ENCODE measurements around the gene LRCOL1. TPM values are rescaled to one million over a fixed set of nuclear protein-coding genes. Genes with fewer than 3 reads are reported as not detected.
"Not testable (repeated sequence)": the region's sequence is repeated elsewhere in the genome, so short reads cannot be mapped to it uniquely, and the experiment has no call there.

LRCOL1 gene
- total RNA-seq, 1 experiment from 2014 or later = not detected

DNA sequence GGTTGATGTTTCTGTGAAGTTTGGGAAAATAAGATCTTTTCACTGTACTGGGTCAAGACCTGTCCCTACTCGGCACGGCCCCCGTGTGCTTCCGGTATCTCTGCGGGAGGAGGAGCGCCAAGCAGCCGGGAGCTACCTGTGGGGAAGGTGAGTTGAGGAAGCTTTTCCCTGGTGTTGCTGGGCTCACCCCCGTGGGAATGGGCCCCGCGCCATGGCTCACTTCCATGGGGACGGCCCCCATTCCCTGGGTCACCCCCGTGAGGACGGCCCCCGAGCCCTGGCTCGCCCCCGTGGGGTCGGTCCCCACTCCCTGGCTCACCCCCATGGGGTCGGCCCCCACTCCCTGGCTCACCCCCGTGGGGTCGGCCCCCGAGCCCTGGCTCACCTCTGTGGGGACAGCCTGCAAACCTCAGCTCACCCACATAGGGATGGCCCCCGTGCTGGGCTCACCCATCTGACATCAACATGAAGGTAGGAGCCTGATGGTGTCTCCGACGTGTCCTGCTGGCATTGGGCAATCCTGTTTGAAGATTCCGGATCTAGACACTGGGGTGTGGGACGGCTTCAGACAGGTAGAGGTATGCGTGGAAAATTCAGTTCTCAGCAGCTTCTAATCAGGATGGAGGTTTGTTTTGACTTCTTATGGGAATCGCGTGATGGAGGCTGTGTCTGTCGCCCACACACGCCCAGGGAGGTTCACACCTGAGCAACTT is 9.1 kb downstream of the LRCOL1 start:
- DNase-seq (ENCODE audit: low read depth) = no peak

GRCh38 chr12:132600048-132601032 is 10.0 kb downstream of the LRCOL1 start:
- DNase-seq (ENCODE audit: low read depth) = peak; percentile 67

- DNase-seq (ENCODE audit: low read depth) = not testable (repeated sequence)
Observed at GRCh38 chr12:132599502-132599901, 10.9 kb downstream of the LRCOL1 start.

DNA sequence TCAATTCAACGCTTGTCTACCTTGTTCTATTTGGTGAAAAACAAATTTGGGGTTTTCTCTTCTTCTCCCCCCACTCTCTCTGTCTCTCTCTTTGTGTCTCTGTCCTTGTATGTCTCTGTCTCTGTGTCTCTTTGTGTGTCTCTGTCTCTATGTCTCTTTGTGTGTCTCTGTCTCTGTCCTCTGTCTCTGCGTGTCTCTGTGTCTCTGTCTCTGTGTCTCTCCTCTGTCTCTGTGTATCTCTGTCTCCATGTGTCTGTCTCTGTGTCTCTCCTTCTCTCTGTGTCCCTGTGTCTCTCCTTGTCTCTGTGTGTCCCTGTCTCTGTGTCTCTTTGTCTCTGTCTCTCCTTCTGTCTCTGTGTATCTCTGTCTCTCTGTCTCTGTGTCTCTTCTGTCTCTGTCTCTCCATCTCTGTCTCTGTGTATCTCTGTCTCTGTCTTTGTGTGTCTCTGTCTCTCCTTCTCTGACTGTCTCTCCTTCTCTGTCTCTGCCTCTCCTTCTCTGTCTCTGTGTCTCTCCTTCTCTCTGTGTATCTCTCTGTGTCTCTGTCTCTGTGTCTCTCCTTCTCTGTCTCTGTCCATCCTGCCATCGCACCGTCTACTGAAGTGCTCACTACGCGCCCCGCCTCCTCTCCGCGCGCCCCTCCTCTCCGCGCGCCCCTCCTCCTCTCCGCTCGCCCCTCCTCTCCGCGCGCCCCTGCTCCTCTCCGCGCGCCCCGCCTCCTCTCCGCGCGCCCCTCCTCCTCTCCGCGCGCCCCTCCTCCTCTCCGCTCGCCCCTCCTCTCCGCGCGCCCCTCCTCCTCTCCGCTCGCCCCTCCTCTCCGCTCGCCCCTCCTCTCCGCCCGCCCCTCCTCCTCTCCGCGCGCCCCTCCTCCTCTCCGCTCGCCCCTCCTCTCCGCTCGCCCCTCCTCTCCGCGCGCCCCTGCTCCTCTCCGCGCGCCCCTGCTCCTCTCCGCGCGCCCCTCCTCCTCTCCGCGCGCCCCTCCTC is 12.8 kb downstream of the LRCOL1 start:
- DNase-seq (ENCODE audit: low read depth) = peak; percentile 49

DNA sequence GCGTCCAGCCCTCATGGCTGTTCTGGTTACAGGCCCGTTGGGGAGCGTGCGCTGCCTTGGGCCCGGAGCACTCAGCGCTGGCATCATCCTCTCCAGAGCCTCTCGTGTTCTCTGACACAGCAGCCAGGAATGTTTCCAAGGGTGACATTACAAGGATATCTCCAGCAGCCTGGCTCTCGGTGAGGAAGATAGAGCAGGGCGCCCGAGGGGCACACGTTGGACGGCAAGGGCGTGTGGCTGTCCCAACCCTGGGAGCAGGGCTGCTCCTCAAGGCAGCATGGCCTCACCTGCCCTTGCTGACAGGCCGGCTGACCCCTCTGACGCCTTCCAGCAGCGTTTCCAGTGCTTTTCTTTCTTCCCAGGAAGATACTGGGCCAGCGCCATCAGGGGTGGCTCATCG is 14.4 kb downstream of the LRCOL1 start:
- DNase-seq (ENCODE audit: low read depth) = peak; percentile 41

DNA sequence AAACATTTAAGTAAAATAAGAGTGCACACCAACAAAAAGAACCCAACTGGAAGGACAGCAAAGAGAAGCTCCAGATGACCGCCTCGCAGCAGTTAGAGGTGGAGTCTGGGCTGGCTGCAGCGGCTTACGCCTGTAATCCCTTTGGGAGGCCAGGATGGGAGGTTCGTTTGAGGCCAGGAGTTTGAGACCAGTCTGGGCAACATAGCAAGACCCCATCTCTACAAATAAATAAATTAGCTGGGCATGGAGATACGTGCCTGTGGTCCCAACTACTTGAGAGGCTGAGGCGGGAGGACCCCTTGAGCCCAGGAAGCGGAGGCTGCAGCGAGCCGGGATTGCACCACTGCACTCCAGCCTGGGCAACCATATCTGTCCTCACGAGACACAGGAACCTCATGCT is 15.2 kb downstream of the LRCOL1 start:
- no peak for DNase-seq (ENCODE audit: low read depth)

DNA sequence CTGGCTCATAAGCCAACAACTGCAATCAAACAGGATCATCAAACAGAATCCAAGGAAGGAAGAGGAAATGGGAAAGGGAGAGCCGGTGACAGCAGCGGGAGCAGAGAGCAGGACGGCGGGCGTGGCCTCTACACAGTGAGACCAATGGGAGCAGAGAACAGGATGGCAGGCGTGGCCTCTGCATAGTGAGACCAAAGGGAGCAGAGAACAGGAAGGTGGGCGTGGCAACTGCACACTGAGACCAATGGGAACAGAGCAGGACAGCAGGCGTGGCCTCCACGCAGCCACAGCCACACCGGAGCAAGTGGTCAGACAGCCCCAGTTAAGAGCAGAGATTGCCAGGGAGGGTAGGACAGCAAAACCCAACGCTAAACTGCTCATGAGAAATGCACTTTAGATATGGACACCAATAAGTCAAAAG is 16.4 kb downstream of the LRCOL1 start:
- DNase-seq (ENCODE audit: low read depth) = peak; percentile 96

- no peak for DNase-seq (ENCODE audit: low read depth)
Observed at GRCh38 chr12:132593521-132593920, 16.9 kb downstream of the LRCOL1 start.

GRCh38 chr12:132593071-132593470 is 17.3 kb downstream of the LRCOL1 start:
- DNase-seq (ENCODE audit: low read depth) = no peak

DNA sequence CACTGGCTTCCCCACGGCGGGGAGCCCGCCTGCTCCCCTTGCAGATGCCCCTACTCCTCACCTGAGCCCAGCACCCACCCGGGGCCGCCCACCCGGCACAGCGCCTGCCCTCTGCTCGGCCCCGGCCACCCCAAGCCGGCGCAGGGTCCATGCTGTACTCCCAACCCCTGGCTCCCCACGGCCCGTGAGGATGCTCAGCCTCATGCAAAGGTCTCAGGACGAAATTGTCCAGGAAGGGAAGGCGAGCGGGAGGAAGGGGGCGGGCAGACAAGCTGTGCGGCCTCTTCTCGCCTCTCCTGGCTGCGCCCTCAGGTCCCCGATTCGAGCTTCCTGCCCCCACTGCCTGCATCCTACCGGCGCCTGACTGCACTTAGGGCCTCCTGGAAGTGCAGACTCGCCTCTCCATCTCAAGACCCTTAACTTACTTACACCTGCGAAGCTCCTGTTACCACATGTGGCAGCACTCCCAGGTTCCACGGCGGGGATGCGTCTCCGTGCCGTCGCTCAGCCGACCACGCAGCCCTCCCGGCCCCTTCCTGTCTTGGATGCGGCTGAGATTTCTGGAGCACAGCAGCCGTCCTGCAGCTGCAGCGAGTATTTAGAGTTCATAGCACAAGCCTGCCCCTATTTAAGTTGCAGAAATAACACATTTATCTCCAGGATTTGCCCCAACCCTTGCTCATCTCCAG is 18.0 kb downstream of the LRCOL1 start:
- no peak for DNase-seq (ENCODE audit: low read depth)

GRCh38 chr12:132591107-132591935 is 19.1 kb downstream of the LRCOL1 start:
- no peak for DNase-seq (ENCODE audit: low read depth)

GRCh38 chr12:132588821-132589669 is 21.3 kb downstream of the LRCOL1 start:
- DNase-seq (ENCODE audit: low read depth) = no peak

DNA sequence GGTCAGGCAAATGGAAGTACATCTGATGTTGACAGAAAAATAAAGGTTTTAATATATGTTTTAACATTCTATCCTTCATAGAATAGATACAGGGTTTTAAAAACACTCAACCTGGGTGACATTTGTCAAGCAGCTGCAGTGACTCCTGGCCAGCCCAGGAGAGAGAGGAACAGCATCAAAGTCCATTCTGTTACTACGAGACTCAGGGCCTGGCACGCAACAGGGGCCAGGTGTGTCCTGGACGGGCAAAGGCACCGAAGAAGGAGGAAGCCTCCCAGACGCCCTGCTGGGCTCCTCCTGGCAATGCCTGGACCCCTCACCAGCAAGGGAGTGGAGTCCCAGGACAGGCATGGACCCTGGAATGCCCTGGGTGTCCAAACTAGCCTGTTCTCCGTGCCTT is 22.1 kb downstream of the LRCOL1 start:
- DNase-seq (ENCODE audit: low read depth) = no peak

DNA sequence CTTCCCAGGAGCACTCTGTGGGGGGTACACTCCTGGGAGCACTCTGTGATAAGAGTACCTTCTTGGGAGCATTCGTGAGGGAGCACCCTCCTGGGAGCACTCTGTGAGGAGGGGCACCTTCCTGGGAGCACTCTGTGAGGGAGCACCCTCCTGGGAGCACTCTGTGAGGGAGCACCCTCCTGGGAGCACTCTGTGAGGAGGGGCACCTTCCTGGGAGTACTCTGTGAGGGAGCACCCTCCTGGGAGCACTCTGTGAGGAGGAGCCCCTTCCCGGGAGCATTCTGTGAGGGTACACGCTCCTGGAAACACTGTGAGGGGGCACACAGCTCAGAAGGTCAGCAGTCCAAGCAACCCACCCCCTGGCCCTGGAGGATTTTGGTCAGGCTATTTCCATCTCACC is 22.6 kb downstream of the LRCOL1 start:
- DNase-seq (ENCODE audit: low read depth) = no peak

GRCh38 chr12:132586929-132587328 is 23.5 kb downstream of the LRCOL1 start:
- no peak for DNase-seq (ENCODE audit: low read depth)

DNA sequence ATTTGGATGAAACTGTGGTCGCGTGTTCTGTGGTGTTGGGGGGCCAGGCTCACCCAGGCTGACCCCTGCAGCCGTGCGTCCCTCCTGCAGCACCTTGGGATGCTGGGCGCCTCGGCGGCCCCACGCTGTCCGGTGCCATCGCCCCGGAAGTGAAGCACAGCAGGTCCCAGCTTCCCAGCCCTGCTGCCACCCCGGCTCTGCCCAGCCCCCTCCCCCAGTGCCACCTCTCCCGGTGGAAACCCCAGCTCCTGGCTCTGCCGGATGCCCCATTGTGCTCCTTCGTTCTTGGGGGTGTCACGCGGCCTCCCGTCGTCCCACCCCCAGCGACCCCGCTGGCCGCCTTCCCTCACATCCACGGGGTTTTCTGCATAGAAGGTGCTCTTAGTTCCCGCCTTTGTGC is 25.2 kb downstream of the LRCOL1 start:
- no peak for DNase-seq (ENCODE audit: low read depth)

DNA sequence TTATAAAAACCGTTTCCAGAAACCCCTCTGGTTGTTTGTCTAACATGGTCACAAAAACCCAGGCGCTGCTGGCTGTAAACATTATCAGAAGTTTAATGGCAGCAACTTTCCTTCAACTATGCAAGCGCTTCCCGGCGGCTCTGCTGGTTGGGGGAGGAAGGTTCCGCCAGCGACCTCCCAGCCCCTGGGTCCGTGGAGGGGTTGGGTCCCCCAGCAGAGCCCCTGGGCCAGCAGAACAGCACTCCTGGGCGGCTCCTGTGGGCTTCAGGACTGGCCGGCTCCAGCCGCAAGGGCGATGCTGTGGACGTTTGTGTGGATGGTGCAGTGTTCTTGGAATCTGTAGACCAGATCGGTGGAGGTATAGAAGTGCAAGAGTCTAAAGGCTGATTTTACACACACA is 26.0 kb downstream of the LRCOL1 start:
- DNase-seq (ENCODE audit: low read depth) = no peak

DNA sequence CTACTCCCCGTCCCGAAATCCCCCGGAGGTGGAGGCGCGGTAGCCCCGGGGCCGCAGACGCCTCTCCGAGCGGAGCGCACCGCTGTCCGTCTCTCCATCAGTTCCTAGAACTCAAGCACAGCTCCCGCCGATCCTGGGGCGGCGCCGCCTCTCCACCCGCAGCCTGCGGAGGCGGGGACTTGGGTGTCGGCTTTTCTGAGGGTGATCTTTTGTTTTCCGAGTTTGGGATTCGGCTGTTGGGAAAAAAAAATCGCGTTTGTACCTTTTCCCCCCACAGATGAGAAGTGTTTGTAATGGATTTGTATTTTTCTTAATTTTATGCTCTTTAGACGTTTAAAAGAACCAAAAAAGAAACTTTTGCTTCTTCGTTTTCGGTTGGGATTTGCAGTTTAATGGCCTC is 26.6 kb downstream of the LRCOL1 start:
- no peak for DNase-seq (ENCODE audit: low read depth)

GRCh38 chr12:132583411-132583710 is 27.0 kb downstream of the LRCOL1 start:
- no peak for DNase-seq (ENCODE audit: low read depth)
